Measurements from ENCODE around the gene WNT10A.

- TF ChIP-seq CTCF (IDR thresholded peaks at IDR 0.05 in 2 of 3, conservative IDR thresholded peaks at IDR 0.05 in 1 of 3; ENCODE audit: borderline replicate concordance in 1 of 3, insufficient read depth in 1 of 3, low read depth in 2 of 3, low read length in 2 of 3): no peak
- no peak for TF ChIP-seq EZH2 (IDR thresholded peaks at IDR 0.05)
- no peak for TF ChIP-seq JUND (IDR thresholded peaks at IDR 0.05)
- no peak for TF ChIP-seq POLR2A (IDR thresholded peaks at IDR 0.05; ENCODE audit: borderline replicate concordance, extremely low read depth, insufficient read depth, insufficient read length)
- no peak for TF ChIP-seq MAX (IDR thresholded peaks at IDR 0.05)
- no peak for TF ChIP-seq YY1 (IDR thresholded peaks at IDR 0.05; ENCODE audit: extremely low read depth, insufficient replicate concordance, low read depth, low read length)
Observed at GRCh38 chr2:218925434-218925833, 44.8 kb downstream of the WNT10A start.
